Right lobe of liver (tissue), 4 donors: Measurements from ENCODE around the gene CCDC198.

ENCODE experiments used
- CTCF ChIP-seq, 4 donors: fragments of 200-600 bp in 3 of 4; fragments of 450-650 bp in 1 of 4; IDR thresholded peaks; one replicate each; pipeline versions ENCODE4 v1.5.1 to v1.8.0; 2016 to 2022; ENCODE audit warnings: antibody characterized with exemption in 4 of 4, mild to moderate bottlenecking in 2 of 4
- POLR2A ChIP-seq: fragments of 450-650 bp; IDR thresholded peaks from one replicate; pipeline ENCODE4 v1.6.1; 2017; ENCODE audit warnings: antibody characterized with exemption, mild to moderate bottlenecking
- donor health status: DM: no; HTN: no; CAD: no.
- donor health status: DM: no; HTN: no; CAD: no.
- donor health status: DM: no; HTN: yes; CAD: no.

- TF ChIP-seq CTCF (IDR thresholded peaks at IDR 0.05) = no peak
- no peak for TF ChIP-seq POLR2A
Observed at GRCh38 chr14:57482120-57482519, 11.5 kb downstream of the CCDC198 start.
